Stimulated activated CD4-positive, alpha-beta T cell treated with anti-CD3 and anti-CD28 coated beads, Interleukin-15, amount 100 ng/mL, for 24 hours (primary cell): ENCODE results near the gene CARMIL3.
A peak's percentile ranks its signal among the peaks of the same experiment; 100 is the strongest.

Experiments used
- DNase-seq: peaks from one replicate; pipeline ENCODE4 v3.0.0-alpha.2; 2020

The CARMIL3 gene

GRCh38 chr14:24077086-24077485, 25.3 kb downstream of the CARMIL3 start:
- DNase-seq, result no peak

DNA sequence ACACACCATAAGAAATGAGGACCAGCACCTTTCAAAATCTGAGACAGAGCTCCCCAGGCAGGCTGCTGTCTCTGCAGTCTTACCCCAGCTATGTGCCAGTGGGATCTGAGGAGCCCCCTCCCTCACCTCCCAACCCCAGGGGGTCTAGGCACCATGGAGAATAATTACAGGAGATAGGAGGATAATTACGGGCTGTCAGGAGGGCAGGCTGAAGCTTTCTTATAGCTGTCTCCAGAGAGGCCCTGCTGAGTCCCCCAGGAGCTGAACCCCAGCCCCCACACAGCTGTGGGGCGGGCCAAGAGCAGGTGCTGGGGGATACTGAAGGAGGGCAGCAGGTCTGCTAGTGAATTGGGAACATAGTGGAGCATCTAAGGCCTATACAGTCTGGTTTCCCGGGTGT, 26.3 kb downstream of the CARMIL3 start:
- no peak for DNase-seq

- DNase-seq, result no peak
These were observed 27.8 kb downstream of the CARMIL3 start for GRCh38 chr14:24079491-24080141.

GRCh38 chr14:24080142-24080530, 28.3 kb downstream of the CARMIL3 start:
- no peak for DNase-seq

- peak; percentile 86 for DNase-seq
These were observed 29.3 kb downstream of the CARMIL3 start for GRCh38 chr14:24080888-24081738.

- DNase-seq, result no peak
These were observed 30.0 kb downstream of the CARMIL3 start for GRCh38 chr14:24081739-24082211.

- DNase-seq, result no peak
These were observed 30.7 kb downstream of the CARMIL3 start for GRCh38 chr14:24082411-24083080.

DNA sequence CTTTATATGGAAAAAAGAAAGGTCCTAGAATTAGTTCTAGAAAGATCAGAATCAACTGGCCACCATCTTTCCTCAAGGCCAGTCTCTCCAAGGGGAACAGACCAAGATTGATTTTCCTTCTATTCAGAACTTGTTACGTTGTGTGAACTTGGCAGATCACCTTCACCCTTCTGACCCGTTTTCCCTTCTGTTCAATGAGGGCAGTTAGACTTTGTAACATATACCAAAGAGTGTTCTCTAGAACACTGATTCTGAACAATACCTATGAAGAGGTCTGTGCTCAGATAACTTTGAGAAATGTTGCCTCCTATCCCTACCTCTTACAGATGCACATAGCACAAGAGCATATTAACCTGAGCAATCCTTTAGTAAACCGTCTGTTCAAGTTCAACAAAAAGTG, 31.7 kb downstream of the CARMIL3 start:
- DNase-seq, result no peak

DNA sequence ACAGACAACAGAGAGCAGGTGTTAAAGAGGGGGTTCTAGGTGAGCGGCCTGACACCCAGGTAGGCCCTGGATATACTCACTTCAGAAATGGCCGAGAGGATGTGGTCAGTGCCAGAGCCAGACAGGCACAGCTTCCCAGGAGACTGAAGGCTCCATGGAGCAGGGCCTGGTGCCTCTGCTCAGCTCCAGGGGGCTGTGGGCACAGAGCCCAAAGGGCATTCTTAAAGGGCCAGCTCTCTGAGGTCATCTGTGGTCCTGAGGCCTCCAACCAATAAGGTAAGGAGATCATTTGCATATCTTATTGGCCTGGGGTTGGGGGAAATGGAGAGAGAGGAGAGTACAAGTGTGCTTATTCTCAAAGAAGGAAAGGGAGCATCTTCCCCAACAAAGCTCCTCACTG, 32.6 kb downstream of the CARMIL3 start:
- DNase-seq, result no peak

- DNase-seq, result no peak
These were observed 33.4 kb downstream of the CARMIL3 start for GRCh38 chr14:24085215-24085614.

- no peak for DNase-seq
These were observed 34.6 kb downstream of the CARMIL3 start for GRCh38 chr14:24086193-24086955.

DNA sequence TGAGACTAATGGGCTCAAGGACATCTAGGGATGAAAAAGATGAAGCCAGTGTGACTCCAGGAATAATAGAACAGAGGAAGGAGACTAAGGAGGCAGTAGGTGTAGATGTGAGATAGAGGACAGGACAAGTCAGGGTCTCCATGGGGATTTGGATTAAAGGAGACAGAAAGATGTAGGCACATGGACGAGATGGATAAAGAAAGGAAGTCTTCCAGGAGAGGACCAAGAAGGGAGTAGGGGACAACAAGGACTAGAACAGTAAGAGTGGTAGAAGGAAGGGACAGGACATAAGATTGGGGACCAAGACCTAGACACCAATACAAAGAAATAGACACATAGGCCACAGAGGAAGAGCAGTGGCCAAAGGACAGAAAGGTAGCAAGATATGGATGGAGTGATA, 35.2 kb downstream of the CARMIL3 start:
- DNase-seq, result no peak

DNA sequence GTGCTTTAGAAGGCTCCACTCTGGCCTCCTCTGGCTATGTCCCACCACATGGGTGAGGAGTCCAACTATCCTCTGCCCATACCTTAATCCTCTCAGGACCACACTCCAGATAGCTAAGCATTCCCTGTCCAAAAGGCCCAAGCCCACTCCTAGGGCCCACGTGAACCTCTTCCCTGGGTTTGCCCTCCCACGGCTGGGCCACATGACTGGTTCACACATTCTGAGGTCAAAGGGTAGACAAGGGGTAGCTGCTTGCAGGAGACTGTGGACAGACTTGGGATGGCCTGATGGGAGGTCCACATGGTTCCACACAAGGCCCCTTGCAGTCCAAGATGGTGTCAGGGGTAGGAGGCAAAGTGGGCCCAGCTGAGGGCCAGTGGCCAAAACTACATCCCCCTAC, 36.3 kb downstream of the CARMIL3 start:
- DNase-seq, result no peak

GRCh38 chr14:24089890-24090289, 38.1 kb downstream of the CARMIL3 start:
- no peak for DNase-seq

DNA sequence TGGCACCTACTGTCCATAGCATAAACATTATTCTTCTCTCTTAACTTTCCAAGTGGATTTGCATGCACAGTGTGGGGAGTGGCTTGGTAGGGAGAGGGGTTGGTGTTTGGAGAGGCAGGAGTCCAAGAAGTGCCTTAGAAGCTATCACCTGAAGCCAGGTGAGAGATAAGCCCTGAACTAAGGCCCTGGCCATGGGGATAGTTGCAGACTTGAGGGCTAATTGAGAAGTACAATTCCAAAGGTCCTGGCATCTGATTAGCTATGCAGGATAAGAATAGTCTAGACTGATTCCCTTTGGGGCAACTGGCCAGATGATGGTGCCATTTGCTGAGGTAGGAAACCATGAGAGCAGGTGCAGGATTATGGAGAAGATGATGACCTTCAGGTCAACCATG, 40.3 kb downstream of the CARMIL3 start:
- DNase-seq, result no peak

- DNase-seq, result no peak
These were observed 40.8 kb downstream of the CARMIL3 start for GRCh38 chr14:24092505-24093206.

- DNase-seq, result no peak
These were observed 41.5 kb downstream of the CARMIL3 start for GRCh38 chr14:24093207-24093900.

DNA sequence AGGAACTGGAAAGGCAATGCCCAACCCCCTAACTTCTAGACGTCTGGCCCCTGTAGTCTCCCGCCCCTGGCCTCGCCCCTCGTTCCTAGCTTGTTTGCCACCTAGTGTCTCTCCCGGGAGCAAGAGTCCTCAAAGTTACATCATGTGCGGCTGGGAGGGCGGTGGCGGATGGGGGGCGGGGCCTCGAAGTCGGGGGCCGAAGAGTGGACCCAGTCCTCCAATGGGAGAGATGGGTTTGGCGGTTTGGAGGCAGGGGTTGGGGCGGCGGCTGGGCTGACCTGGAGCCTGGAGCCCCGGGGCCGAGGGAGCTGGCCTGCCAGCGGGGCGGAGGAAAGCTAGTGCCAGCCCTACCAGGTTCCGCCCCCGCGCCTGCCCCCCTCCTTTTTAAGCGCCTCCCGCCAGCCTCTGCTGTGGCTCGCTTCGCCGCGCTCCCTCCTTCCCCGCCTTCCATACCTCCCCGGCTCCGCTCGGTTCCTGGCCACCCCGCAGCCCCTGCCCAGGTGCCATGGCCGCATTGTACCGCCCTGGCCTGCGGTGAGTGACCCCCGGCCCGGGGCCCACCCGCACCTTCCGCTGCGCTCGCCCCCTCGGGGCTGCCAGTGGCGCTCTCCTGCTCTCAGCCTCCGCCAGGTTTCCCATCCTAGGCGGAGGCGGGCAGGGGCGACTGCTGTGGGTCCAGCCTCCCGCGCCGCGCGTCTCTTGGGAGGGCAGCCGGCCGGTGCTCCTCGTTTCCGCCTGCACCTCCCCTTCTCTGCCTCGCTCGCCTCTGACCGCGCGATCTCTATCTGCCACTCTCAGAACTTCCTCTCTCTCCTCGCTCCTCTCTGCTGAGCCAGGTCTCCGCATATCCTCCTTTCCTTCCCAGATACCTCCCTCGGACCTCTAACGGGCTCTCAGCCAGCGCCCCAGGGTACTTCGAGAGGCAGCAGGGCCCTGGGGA, 42.4 kb downstream of the CARMIL3 start, which contains the start of gene PCK2:
Gene PCK2 (plus strand): TSS at position 411 of the 940 bp plus-strand sequence. CDS start 95 bp downstream, at position 506.
- DNase-seq, result peak; percentile 96

- DNase-seq, result peak; percentile 14
These were observed 43.0 kb downstream of the CARMIL3 start for GRCh38 chr14:24094841-24095270.
